Glomerular visceral epithelial cell (primary cell): Measurements from ENCODE around the gene CBL.
"Not testable (repeated sequence)": the region's sequence is repeated elsewhere in the genome, so short reads cannot be mapped to it uniquely, and the experiment has no call there.

Experiments
- DNase-seq: peaks from one replicate; pipeline ENCODE4 v3.0.0-alpha.2; 2016; ENCODE audit errors: extremely low spot score

The CBL gene

DNA sequence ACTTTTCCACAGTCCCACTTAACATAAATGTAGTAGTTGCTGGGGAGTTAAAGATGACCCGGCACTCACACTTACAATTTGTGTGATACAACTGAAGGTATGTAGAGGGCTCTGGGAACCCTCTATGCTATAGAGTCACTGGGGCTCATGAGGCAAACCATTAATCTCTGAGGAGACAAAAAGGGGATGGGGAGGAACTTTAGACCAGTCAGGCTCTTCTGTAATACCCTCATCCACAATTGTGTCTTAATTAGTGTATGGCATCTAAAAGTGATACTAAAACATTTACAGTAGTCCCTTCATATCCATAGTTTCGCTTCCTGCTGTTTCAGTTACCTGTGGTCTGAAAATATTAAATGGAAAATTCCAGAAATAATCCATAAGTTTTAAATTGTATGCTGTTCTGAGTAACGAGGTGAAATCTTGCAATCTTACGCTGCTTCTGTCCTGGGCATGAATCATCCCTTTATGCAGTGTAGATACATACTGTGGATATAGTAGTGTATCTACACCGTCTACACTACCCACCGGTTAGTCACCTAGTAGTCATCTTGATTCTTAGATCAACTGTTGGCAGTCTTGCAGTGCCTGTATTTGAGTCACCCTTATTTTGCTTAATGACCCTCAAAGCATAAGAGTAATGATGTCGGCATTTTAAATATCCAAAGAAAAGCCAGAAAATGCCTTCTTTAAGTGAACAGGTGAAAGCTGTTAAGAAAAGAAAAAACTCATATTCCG is 12.2 kb downstream of the CBL start:
- DNase-seq, result peak; percentile 85

- DNase-seq, result no peak
Observed at GRCh38 chr11:119222308-119222707, 16.2 kb downstream of the CBL start.

DNA sequence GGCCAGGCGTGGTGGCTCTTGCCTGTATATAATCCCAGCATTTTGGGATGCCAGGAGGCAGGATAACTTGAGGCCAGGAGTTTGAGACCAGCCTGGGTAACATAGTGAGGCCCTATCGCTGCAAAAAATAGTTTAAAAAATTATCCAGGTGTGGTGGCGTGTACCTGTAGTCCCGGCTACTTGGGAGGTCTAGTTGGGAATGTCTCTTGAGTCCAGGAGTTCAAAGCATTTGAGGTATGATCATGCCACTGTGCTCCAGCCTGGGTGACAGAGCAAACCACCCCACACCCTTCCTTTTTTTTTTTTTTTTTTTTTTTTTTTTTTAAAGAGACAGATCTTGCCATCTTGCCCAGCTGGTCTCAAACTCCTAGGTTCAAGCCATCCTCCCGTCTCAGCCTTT is 16.8 kb downstream of the CBL start:
- no peak for DNase-seq

DNA sequence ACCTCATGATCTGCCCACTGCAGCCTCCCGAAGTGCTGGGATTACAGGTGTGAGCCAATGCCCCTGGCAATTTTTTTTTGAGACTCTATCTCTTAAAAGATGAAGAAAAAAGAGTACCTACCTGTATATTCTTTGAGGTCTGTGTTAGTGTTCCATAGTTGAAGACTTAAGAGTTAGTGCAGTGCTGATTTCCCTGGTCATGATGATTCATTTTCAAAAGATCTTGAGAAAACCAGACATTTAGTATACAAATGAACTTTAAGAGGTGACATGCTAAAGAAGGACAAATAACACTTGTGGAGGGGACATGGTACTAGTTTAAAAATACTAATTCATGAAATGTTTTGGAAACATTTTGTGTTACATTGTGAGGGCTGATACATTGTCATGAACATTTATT is 17.7 kb downstream of the CBL start:
- no peak for DNase-seq

- not testable (repeated sequence) for DNase-seq
Observed at GRCh38 chr11:119228535-119229287, 22.6 kb downstream of the CBL start.

DNA sequence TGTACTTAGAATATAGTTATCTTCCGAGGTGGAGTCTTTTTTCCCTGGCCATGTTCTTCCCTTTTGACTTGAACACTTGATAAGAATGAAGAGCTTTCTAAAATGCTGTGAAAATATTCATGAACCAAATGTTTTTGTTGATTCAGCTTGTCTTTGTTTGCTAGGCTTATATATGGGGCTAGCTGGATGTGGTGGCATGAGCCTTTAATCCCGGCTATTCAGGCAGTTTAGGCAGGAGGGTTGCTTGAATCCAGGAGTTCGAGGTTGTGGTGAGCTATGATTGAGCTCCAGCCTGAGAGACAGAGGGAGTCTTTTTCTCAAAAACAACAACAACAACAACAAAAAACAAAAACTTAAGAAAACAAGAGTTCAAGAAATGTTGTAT is 23.1 kb downstream of the CBL start:
- no peak for DNase-seq

- no peak for DNase-seq
Observed at GRCh38 chr11:119229741-119230140, 23.6 kb downstream of the CBL start.

DNA sequence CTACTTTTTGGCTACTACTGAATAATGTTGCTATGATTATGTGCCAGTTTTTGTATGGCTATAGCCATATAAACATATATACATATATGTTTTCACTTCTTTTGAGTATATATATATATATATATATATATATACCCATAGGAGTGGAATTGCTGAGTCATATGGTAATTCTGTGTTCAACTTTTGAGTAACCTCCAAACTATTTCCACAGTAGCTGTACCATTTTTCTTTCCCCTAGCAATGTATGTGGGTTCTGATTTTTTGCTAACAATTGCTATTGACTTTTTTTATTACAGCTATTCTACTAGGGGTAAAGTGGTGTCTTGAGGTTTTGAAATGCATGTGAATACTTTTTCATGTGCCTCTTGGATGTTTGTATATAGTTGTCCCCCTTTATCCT is 30.4 kb downstream of the CBL start:
- no peak for DNase-seq

DNA sequence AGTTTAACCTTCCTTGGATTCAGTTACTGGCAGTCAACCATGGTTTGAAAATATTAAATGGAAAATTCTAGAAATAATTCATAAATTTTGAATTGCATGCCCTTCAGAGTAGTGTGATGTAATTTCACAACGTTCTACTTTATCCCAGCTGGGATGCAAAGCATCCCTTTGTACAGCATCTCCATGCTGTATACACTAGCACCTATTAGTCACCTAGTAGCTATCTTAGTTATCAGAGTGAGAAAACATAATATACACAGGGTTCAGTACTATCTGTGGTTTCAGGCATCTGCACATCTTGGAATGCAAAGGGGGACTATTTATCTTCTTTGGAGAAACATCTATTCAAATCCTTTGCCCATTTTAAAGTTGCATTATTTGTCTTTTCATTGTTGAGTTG is 30.8 kb downstream of the CBL start:
- no peak for DNase-seq

GRCh38 chr11:119237515-119237914 is 31.4 kb downstream of the CBL start:
- DNase-seq, result no peak

GRCh38 chr11:119248750-119249670 is 42.9 kb downstream of the CBL start:
- no peak for DNase-seq

GRCh38 chr11:119249671-119250010 is 43.5 kb downstream of the CBL start:
- DNase-seq, result no peak

- DNase-seq, result no peak
Observed at GRCh38 chr11:119251114-119251513, 45.0 kb downstream of the CBL start.

DNA sequence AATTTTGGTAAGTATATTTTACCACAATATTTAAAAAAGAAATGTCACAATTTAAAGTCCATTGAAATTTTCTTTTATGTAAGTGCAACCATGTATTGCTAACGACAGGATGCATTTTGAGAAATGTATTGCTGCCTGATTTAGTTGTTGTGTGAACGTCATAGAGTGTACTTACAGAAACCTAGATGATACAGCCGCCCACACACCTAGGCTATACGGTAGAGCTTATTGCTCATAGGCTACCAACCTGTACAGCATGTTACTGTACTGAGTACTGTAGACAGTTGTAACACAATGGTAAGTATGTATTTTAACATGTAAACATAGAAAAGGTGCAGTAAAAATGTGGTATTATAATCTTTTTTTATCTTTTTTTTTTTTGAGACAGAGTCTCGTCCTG is 48.1 kb downstream of the CBL start:
- no peak for DNase-seq

GRCh38 chr11:119258180-119258579 is 52.0 kb downstream of the CBL start:
- no peak for DNase-seq

GRCh38 chr11:119258983-119259382 is 52.8 kb downstream of the CBL start:
- no peak for DNase-seq

DNA sequence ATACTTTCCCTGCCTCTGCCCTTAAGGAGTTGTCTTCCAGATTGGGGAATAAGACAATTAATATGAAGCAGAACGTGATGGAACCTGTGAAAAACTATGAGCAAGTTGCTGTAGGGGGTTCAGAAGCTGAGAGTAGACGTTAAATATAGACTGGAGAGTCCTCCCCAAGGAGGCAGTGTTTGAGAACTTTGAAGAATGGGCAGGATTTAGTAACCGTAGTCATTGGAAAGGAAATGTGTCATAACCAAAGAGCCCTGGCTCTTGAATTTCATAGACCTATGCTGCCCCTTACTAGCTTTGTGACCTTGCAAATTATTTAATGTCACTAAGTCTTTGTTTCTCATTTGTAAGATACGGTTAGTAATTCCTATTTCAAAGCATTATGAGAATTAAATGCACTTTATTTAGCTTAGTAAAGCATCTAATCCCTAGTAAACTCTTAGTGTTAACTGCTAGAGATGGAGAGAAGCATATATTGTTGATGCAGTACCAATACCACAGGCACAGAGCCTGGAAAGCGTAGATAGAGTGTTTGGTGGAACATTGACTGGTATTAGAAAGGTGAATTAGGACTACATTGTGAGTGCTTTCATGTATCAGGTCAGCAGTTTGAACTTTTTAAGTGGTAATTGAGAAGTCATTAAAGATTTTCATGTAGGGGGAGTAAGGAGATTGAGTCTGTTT is 56.7 kb downstream of the CBL start:
- peak; percentile 14 for DNase-seq

GRCh38 chr11:119263352-119263940 is 57.3 kb downstream of the CBL start:
- DNase-seq, result no peak

GRCh38 chr11:119266063-119266462 is 59.9 kb downstream of the CBL start:
- DNase-seq, result no peak

GRCh38 chr11:119266517-119267255 is 60.5 kb downstream of the CBL start:
- no peak for DNase-seq

DNA sequence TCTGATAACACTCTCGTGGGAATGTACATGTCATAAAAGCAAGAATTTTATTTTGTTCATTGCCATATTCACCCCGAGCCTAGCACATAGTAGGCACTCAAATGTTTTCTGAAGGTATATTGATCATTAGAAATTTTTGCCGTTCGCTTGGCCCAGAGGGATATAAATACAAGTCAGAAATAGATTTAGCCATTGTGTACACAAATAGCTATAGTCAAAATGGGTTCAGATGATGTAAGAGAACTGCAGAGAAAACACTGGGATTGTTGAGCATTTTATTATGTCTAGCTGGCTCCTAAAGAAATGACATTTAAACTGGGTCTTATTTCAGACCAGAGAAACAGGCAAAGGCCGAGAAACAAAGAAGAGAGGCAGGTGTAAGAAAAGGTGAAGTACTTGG is 61.5 kb downstream of the CBL start:
- DNase-seq, result no peak
